ENCODE data around the gene PRKCE. TPM values are rescaled to one million over a fixed set of nuclear protein-coding genes. Genes with fewer than 3 reads are reported as not detected.
A peak's percentile ranks its signal among the peaks of the same experiment; 100 is the strongest.

PRKCE gene
- total RNA-seq, 1 experiment from 2014 or later, result 14.0 TPM

GRCh38 chr2:45965871-45966498, 314.5 kb downstream of the PRKCE start:
- CTCF ChIA-PET, result no interaction called here
- Histone ChIP-seq H3K27me3 (ENCODE audit: control insufficient read depth, insufficient read depth, low read length) (no peaks in the 10 kb centered on the region), H3K4me3 (ENCODE audit: low read depth in 2 of 2, low read length in 2 of 2) (no peak overlapping the region), H3K4me1 (ENCODE audit: control insufficient read depth, insufficient read depth, low read length) (peaks cover 45% of the 10 kb centered on the region), H3K9me3 (ENCODE audit: control insufficient read depth, insufficient read depth, low read depth, low read length) (no peaks in the 10 kb centered on the region), H3K27ac (ENCODE audit: low read length) (peak overlapping the region; percentile 83; the same call in 1 of the 2 replicates), H3K36me3 (ENCODE audit: control insufficient read depth, insufficient read depth, low read length) (no peaks in the 10 kb centered on the region)
- POLR2A ChIA-PET, result no interaction called here
- ATAC-seq (no peak), DNase-seq (ENCODE audit: low read depth, low spot score) (no peak)
- intact Hi-C loops (cut with micrococcal nuclease; ENCODE audit: unreplicated experiment) (no loop called here), in situ Hi-C loops (cut with HindIII; ENCODE audit: low pct_unique_long_range_greater_than_20kb, low sequenced_read_pairs) (no loop called here)
- no TSS peak for BruUV-seq (replicated peaks)
- TF ChIP-seq REST (IDR thresholded peaks at IDR 0.05; ENCODE audit: insufficient read depth in 1 of 2, low read depth in 2 of 2, low read length in 1 of 2) (no peak), SIN3A (IDR thresholded peaks at IDR 0.05; ENCODE audit: borderline replicate concordance, insufficient read depth, low read depth, low read length) (no peak), TCF7L2 (IDR thresholded peaks at IDR 0.05; ENCODE audit: low read depth, low read length) (no peak), CTCF (IDR thresholded peaks at IDR 0.05) (no peak), POLR2AphosphoS5 (IDR thresholded peaks at IDR 0.05; ENCODE audit: low read depth, low read length) (no peak)

GRCh38 chr2:45968946-45969584, 317.6 kb downstream of the PRKCE start:
- H3K36me3 ChIP-seq (ENCODE audit: control insufficient read depth, insufficient read depth, low read length), result no peaks in the 10 kb centered on the region
- BruUV-seq (replicated peaks), result no TSS peak
- DNase-seq (ENCODE audit: low read depth, low spot score), result no peak
- TF ChIP-seq POLR2AphosphoS5 (IDR thresholded peaks at IDR 0.05; ENCODE audit: low read depth, low read length) (no peak), CTCF (IDR thresholded peaks at IDR 0.05) (no peak), TCF7L2 (IDR thresholded peaks at IDR 0.05; ENCODE audit: low read depth, low read length) (no peak), REST (IDR thresholded peaks at IDR 0.05; ENCODE audit: insufficient read depth in 1 of 2, low read depth in 2 of 2, low read length in 1 of 2) (no peak), SIN3A (IDR thresholded peaks at IDR 0.05; ENCODE audit: borderline replicate concordance, insufficient read depth, low read depth, low read length) (no peak)
- ChIA-PET CTCF (no interaction called here), POLR2A (no interaction called here)
- intact Hi-C loops (cut with micrococcal nuclease; ENCODE audit: unreplicated experiment) (no loop called here), in situ Hi-C loops (cut with HindIII; ENCODE audit: low pct_unique_long_range_greater_than_20kb, low sequenced_read_pairs) (no loop called here)
- H3K27me3 ChIP-seq (ENCODE audit: control insufficient read depth, insufficient read depth, low read length), result no peaks in the 10 kb centered on the region
- no peaks in the 10 kb centered on the region for H3K9me3 ChIP-seq (ENCODE audit: control insufficient read depth, insufficient read depth, low read depth, low read length)
- peaks cover 20% of the 10 kb centered on the region for H3K4me1 ChIP-seq (ENCODE audit: control insufficient read depth, insufficient read depth, low read length)
- no peak for ATAC-seq
- H3K27ac ChIP-seq (ENCODE audit: low read length), result no peak overlapping the region
- H3K4me3 ChIP-seq (ENCODE audit: low read depth in 2 of 2, low read length in 2 of 2), result no peak overlapping the region
